NCI-H2029 treated with DMSO at 0.1 percent for 48 hours (cell line): Measurements from ENCODE around the gene PRKG1.
"Not testable (repeated sequence)": the region's sequence is repeated elsewhere in the genome, so short reads cannot be mapped to it uniquely, and the experiment has no call there.

ENCODE experiments used
- DNase-seq: peaks from one replicate; lab custom pipeline; 2025; lab: John Stamatoyannopoulos, UW

PRKG1 gene

DNA sequence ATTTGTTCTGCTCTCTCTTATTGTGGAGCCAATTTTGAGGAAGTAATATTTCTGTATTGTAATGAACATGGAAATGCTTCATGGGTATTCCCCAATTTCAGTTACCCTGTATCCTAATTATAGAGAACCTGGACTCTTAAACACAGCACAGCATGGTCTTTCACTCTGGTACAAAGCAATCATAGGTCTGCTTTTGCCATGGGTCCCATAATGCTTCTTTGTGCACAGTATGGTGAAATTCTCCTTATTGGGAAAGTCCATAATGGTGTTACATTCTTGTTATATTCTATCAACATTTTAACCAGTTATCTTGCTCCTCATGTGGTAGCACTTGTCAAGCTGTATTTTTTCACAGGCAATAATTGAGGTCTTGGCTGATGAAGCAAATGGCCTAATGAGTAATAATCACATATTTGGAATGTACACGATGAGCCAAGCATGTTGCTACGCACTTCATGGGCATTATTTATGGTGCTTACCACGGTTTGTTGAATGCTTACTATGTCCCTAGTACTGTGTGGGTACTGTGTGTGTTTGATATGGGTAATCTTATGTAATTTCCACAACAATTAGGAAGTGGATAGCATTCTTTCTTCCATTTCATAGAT lies 42.9 kb downstream of the PRKG1 start:
- DNase-seq, result no peak

DNA sequence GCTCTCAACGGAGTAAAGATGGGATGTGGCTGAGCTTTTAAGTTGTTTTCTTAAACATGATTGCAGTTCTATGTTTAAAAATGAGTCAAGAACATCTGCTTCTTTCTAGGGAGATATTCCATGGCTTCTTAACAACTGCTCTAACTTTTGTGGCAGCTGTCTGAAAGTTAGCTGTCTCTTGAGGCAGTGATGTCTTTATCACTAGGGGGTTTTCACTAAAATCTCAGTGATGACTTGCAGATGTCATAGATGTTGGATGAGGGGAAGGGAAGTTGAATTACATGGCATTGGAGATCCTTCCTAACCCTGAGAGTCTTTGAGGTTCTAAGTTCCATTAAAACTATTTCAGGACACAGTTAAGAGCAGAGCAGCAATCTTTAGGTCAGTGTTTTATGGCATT lies 43.5 kb downstream of the PRKG1 start:
- no peak for DNase-seq

DNA sequence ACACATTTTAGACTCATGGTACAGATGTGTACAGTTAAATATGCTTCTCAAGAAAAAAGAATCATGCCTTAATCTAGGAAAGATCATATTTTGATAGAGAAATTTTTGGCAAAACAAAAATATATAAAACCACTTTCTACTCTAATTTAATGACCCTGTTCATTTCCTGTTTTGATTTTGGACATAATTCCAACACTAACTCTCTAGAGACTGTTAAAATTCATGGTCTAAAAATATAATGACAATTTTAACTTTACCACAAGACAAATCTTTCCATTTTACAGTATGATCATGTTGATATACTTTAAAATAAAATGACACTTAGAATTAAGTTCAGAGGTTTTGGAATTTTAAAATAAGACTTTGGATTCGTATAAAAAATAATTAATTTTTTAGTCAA lies 45.2 kb downstream of the PRKG1 start:
- DNase-seq, result no peak

DNA sequence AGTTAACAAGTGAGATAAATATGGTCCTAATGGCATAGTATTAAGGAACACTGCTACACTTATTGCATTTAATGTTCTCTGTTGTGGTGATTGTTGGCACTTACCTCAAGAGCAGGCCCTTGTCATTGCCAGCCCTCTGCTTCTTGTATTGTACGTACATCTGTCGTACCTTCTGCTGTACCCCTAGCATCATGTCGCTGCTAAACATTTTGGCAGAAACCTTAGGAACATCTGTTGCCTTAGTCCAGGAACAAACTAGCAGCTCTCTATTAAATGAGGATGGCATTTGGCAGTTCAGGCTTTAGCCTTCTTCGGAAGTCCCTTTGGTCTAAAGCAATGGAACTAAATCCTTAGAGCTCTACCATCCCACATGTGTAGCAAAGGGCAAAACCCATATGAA lies 47.6 kb downstream of the PRKG1 start:
- no peak for DNase-seq

DNA sequence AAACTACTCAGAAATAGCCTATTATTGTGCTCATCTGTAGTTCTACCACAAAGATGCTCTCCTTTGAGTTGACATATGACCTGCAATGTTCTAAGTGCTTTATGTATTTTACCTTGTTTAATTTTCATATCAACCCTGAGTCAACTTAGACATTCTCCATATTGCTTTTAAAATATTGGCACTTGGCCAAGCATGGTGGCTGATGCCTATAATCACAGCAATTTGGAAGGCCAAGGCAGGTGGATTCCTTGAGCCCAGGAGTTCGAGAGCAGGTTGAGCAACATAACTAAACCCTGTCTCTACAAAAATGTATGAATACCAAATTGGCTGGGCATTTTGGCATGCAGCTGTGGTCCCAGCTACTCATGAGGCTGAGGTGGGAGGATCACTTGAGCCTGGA lies 50.6 kb downstream of the PRKG1 start:
- DNase-seq, result no peak

DNA sequence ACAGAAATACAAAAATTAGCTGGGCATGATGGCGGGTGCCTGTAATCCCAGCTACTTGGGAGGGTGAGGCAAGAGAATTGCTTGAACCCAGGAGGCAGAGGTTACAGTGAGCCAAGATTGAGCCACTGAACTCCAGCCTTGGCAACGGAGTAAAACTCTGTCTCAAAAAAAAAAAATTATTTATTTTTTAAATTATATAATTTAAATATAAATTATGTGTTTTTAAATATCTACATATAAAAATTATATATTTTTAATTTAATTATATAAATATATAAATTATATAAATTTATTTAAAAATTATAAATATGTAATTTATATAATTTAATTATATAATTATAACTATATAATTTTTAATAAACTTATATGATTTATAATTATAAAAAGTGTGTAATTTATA lies 51.2 kb downstream of the PRKG1 start:
- no peak for DNase-seq

DNA sequence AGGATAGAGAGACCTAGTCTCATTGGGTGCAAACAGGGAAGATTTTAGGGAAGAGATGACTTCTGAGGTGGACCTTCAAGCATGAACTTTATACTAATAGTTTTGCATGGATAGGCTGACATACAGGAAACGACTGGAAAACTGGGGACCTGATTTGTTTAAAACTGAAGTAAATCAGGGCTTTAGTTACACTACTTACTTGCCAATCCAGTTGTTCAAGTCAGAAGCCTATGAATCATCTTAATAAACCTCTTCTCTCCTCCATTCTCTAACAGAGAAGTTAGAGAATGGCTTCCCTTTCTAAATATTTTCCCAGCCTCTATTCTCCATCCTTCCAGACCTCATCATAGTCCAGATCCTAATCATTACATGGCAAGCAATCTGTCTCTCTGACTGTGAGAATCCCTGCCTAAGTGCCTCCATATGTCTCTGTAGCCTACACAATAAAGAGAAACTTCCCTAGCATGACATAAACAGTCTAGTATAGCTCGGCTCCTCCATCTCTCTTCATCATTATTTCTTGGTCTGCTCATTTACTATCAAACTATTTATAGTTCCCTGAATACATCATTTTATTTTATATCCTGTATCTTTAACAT lies 55.8 kb downstream of the PRKG1 start:
- DNase-seq, result no peak

DNA sequence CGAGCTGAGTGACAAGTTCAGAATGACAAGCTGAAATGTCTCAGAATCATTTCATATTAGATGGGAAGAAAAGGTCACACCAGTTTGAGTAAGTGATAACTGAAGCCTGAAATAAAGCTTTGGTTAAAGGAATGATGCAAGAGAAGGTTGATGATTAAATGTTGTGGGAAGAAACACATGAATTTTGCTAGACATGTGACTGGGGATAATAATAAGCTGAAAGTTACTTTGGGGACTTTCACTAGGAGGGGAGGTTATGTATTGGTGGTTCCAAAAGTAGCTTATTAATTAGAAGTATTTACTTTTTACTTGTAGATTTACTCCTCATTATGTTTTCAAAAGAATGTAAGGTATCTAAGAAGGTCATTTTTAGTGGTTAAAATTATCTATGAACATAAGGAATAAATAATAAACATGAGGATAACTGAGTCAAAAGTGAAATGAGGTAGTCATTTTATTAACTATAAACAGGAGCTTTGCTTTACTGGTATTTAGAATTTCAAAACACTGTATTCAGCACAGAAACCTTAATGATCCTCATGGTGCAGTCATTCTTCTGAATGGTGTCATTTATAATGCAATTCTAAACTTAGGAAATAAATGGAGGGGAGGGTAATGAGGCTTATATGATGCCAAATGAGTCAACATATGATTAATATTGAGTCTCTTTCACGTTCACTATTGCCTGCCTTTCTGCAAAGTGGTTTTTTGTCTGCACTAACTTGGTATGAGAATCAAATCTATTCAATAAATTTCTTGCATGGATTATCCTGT lies 63.7 kb downstream of the PRKG1 start:
- no peak for DNase-seq

DNA sequence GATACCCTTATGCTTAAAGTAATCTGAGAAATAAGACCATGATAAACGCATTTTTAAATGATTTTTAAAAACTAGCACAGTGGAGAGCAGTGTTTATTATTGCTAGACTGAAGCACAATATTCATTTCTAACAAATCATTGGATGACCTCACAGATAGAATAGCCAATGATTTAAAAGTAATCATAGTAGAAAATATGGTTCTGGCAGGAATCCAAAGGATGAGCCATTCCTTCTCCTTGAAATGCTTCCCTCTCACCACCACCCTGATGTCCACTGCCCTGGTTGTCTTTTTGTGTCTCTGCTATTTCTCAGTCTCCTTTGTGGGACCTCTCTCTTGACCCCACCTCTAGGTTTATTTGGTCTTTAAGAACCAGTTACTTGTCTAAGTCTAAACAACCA lies 64.9 kb downstream of the PRKG1 start:
- no peak for DNase-seq

DNA sequence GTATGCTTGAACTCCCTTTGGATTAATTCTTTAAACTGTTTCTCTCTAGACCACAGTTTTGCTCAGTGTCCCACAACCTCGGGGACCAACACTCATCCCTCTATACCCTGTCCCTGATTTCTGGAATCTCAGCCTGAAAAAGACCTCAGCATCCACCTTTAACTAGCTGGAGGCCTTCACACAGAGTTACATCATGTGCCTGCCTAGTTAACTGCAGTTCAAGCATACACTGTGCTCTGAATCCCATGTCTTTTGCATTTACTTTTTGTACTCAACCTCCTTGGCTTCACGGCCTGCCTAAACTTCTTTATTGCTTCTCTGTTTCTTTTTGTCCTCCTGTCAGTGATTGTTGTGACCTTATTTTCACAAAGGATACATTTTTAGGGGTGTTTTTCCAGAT lies 66.7 kb downstream of the PRKG1 start:
- DNase-seq, result no peak

DNA sequence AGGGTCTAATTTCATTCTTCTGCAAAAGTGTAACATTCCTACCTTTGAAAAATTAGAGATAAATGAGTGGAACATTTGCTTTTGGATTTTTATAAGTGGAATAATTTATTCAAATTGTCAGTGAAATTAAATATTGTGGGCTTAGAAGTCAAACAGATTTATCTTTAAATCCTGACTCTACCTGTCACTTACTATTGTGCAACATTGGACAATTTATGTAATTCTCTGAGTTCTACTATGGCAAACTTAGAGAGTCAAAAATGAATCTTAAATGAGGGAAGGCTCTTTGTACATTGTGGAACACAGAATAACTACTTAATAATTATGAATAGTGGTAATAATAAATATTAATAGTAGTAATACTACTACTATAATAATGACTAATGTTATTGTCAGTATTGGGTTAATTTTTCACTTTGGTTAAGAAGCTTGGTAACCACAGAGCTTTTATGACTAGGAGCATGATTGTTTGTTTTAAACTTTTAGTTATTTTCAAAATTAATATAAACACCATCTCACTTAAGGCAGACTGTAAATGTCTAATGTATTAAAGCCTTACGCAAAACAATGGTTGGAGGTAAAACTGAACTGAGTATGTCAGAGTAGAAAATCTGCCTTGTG lies 70.0 kb downstream of the PRKG1 start:
- DNase-seq, result no peak

DNA sequence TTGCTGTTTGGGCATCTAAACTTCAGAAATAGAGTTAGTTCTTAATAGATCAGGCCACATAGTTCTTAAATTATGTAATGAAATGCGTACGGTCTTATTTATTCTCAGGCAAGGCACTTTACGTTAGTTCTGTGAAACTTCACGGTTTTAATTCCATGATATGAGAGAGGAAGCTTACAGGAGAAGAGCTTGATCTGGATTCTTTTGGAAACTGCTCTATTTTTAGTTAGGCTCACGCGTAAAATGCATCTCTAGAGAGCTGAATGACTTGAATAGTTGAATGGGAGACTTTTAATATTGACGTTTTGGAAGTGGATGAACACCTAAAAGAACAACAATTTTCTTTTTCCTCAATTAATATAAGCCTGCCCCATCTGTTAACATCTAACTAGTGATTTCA lies 71.1 kb downstream of the PRKG1 start:
- DNase-seq, result no peak

DNA sequence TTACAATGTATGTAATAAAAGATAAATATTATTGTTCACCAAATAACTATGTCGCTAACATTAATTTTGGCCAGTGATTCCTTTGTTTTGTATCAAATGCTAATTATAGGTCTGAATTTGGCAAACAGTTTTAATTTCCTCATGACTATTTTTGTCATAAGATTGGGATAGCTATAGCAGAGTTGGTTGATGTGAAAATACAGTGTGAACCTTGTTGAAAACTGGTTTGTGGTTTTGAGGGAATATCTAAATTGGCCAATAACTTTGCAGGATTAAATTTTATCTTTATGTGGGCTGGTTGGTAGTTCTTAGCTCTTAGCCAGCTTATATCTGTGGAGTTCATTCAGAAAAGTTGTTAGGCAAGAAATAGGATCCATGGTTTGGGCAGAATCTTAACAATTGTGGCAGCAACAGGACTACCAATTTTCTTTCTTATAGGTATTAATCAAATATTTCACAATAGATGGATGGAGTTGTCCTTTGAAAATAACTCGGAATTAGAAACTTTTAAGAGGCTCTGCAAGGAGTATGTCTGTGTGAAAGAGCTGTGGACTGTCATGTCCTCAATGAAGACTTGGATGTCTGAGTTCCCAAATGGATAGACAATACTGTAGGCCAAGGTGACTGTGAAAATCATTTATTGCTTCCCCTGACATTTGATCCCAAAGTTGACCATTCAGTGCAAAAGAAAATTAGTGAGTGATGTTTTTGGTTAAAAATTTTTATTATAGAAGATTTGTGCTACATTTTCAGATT lies 73.5 kb downstream of the PRKG1 start:
- no peak for DNase-seq

DNA sequence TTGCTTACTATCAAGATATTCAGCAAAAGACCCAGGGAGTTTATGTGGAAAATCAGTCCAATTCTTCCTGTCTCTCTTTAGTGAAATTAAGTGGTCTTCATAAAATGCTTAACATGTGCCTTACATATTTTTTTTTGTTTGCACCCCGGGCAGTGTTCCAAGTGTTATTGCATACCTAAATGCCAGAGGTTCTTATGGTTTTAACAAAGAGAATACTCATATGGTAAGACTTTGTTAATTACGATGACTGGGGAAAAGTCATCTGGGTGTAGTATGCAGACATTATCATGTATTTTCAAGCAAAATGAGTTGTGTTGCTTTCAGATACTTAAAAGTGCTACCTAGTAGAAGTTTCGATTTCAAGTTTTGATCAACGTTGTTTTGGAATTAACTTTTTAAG lies 82.6 kb downstream of the PRKG1 start:
- no peak for DNase-seq

DNA sequence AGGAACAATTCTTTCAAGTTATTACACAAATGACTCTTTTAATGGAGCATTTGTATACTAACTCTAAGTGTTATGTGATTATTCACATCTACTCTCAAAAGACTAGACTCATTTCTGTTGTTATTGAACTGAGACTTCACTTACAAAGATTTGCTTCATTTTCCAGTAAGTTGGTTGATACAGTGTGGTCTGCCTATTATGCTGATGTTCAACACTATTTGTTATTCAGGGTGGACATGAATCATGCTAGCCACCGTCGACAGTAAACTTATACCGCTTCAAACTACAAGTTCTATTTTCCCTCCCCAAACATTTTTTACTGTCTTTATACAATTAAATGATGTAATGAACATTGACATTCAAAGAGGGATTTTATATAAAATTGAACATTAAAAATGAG lies 84.5 kb downstream of the PRKG1 start:
- DNase-seq, result no peak

DNA sequence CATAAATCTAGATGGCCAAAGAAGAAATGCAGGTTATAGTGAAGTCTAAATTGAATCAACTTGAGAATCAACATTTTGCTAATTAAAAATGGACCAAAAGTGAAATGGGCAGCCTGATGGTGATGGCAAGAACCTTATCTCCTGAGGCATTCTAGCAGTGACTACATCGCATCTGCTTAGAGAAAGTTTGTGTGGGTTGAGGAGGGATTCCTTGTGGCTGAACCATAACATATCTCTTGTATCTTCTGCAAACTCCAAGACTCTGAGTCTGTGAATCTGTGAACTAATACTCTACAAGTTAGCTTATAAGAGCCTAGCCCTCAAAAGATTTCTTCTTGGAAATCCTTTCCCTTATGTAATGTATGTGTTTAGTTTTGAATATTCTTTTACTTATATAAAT lies 85.6 kb downstream of the PRKG1 start:
- no peak for DNase-seq

DNA sequence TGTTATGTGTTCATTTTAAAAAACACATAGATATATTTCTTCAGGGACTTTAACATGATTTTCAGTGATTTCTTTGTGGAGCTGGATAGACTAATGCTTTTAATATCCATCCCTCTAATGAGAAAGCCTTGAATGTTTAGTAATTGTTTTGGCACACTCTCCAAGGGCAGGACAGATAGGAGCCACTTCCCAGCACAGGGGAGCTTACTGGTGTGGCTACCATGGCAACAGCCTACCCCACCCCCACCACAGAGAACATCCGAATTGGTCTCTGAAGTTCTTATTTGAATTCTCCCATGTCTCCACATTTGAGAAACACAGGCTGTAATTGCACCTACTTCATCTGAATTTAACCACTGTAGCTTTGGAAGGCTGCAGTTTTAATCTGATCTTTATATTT lies 87.7 kb downstream of the PRKG1 start:
- DNase-seq, result no peak

DNA sequence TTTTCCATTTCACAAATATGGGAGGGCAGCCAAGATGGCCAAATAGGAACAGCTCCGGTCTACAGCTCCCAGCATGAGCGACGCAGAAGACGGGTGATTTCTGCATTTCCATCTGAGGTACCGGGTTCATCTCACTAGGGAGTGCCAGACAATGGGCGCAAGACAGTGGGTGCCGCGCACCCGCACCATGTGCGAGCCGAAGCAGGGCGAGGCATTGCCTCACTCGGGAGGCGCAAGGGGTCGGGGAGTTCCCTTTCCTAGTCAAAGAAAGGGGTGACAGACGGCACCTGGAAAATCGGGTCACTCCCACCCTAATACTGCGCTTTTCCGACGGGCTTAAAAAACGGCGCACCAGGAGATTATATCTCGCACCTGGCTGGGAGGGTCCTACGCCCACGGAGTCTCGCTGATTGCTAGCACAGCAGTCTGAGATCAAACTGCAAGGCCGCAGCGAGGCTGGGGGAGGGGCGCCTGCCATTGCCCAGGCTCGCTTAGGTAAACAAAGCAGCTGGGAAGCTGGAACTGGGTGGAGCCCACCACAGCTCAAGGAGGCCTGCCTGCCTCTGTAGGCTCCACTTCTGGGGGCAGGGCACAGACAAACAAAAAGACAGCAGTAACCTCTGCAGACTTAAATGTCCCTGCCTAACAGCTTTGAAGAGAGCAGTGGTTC lies 89.2 kb downstream of the PRKG1 start:
- not testable (repeated sequence) for DNase-seq

DNA sequence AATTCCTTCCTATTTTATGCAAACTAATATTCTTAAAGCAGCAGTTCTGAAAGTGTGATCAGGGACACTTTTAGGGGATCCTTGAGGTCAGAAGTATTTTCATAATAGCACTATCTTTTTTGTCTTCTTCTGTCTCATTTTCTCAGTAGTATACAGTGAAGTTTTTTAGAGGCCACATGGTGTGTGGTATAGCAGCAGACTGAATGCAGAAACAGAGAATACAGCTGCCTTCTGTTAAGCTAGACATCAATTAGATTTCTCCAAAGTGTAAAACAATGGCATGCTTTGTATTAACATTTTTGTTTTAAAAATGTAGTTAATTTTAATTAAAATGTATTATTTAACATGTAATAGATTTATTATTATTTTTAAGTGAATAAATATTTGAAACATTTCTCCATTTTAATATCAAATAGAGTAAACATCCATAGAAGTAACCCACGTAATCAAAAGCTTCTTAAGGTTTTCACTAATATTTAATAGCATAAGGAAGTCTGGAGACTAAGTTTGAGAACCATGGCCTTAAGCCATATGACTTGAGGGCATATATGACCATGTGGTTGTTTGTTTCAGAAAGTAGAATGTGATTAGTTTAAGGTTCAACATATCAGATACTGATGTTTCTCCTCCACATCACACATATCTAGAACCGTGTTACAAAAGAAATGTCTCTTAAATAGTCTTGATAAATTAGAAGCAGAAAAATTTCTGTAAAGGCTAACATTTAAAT lies 94.0 kb downstream of the PRKG1 start:
- DNase-seq, result no peak

DNA sequence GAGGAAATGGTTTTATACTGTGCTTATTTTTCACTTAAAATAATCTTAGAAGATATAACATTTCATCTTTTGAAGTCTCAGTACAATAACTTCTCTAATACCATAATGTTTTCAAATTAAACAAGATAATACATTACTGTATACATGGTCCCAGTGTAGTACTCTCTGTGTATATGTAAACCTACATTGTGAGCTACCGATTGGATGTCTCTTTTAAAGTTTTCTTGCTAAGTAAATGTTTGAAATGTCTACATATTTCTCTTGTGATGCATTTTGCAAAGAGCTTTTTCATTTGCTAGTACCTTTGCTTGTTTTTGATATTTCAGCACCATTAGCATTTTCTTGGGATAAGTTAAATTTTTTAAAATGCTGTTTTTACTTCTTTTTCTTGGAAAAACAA lies 94.8 kb downstream of the PRKG1 start:
- no peak for DNase-seq
